Aorta (tissue), 5 donors: Measurements from ENCODE around the gene BMP6. TPM values are rescaled to one million over a fixed set of nuclear protein-coding genes. Genes with fewer than 3 reads are reported as not detected.

ENCODE experiments used
- ATAC-seq: fragments of 200-7000 bp; cut with Tn5 transposase; one replicate; pipeline ENCODE4 v1.9.1; 2022; ENCODE audit warnings: moderate library complexity; ENCODE audit not compliant: low FRiP score
- DNase-seq, 2 donors: peaks; one replicate each; pipeline ENCODE4 v3.0.0-alpha.2; 2020
- H3K27ac ChIP-seq, 2 donors: one replicate each; pipeline ENCODE4 v1.5.1; 2013; ENCODE audit warnings: low read length in 2 of 2, mild to moderate bottlenecking in 2 of 2, moderate library complexity in 2 of 2, control low read depth in 1 of 2, inconsistent platforms in 1 of 2, low read depth in 1 of 2
- H3K27me3 ChIP-seq, 2 donors: one replicate each; pipeline ENCODE4 v1.6.1; 2013; ENCODE audit warnings: control low read depth in 1 of 2, low read length in 1 of 2, mild to moderate bottlenecking in 1 of 2, moderate library complexity in 1 of 2; ENCODE audit not compliant: insufficient read depth in 2 of 2, control insufficient read depth in 1 of 2
- H3K36me3 ChIP-seq, 2 donors: one replicate each; pipeline ENCODE4 v1.6.1; 2013; ENCODE audit warnings: control low read depth in 1 of 2, low read length in 1 of 2, mild to moderate bottlenecking in 1 of 2; ENCODE audit not compliant: insufficient read depth in 2 of 2, control insufficient read depth in 1 of 2
- H3K4me1 ChIP-seq, 2 donors: one replicate each; pipeline ENCODE4 v1.6.1; 2013; ENCODE audit warnings: low read length in 2 of 2, control low read depth in 1 of 2, mild to moderate bottlenecking in 1 of 2, moderate library complexity in 1 of 2; ENCODE audit not compliant: insufficient read depth in 2 of 2, control insufficient read depth in 1 of 2
- H3K4me3 ChIP-seq, 2 donors: one replicate each; pipeline ENCODE4 v1.5.1; 2013; ENCODE audit warnings: low read length in 2 of 2, control low read depth in 1 of 2, mild to moderate bottlenecking in 1 of 2
- H3K9me3 ChIP-seq: one replicate; pipeline ENCODE4 v1.6.1; 2013; ENCODE audit warnings: mild to moderate bottlenecking, low read length; ENCODE audit not compliant: control insufficient read depth
- WGBS, 2 donors: extraction: QIAGEN DNeasy Blood & Tissue Kit; methylation state at CpG; one replicate each; pipeline ENCODE4 v1.1.7; 2013; 5-methylcytosine and 5-hydroxymethylcytosine counted together
- intact Hi-C, 2 donors: fragments of 100-400 bp; cut with DNase I; formaldehyde crosslinking; loops; one replicate each; pipeline versions ENCODE4 v1.14.2 to v1.15.0; 2022
- polyA plus RNA-seq, 2 donors: library from polyadenylated mRNA; stranded (reverse); fragments of 200-250 nt; gene quantifications; one replicate each; pipeline ENCODE4 v1.2.3, GENCODE V29; 2013
- total RNA-seq, 2 donors: library from RNA; stranded (reverse); fragmentation: NEBNext Ultra II Directional; extraction: Animal tissue kit (Norgen Biotek cat#: 25700); gene quantifications; one replicate each; pipeline ENCODE4 v1.2.1, GENCODE V29; 2021
- donor health status: healthy with polysubstance abuse.
- donor health status: Bipolar disorder and iron deficiency.
- donor health status: DM: no; HTN: no; CAD: no.
- donor health status: DM: no; HTN: no; CAD: no.
- donor health status: DM: yes; HTN: yes; CAD: no.

BMP6 gene
- total and polyA plus RNA-seq, 4 donors, result 1.2 to 5.2 (median 4.0) TPM

GRCh38 chr6:7784706-7785105 is 58.8 kb downstream of the BMP6 start:
- intact Hi-C loops, result no loop called here
- Histone ChIP-seq H3K27me3 (peaks cover 0 to under 1% of the 10 kb centered on the region in 2 donors), H3K4me3 (no peak overlapping the region), H3K36me3 (no peaks in the 10 kb centered on the region), H3K4me1 (peaks cover 0 to 4% of the 10 kb centered on the region in 2 donors), H3K9me3 (no peaks in the 10 kb centered on the region), H3K27ac (no peak overlapping the region)
- DNase-seq (no peak), ATAC-seq (no peak)
- 76 to 79% methylated on average over 2 of the region's 2 CpGs for WGBS, 2 donors

- no peak overlapping the region for H3K4me3 ChIP-seq
- H3K36me3 ChIP-seq, result no peaks in the 10 kb centered on the region
- no peak overlapping the region for H3K27ac ChIP-seq
- no peaks in the 10 kb centered on the region for H3K9me3 ChIP-seq
- H3K4me1 ChIP-seq, result peaks cover 0 to 4% of the 10 kb centered on the region in 2 donors
- ATAC-seq (no peak), DNase-seq (no peak)
- intact Hi-C loops, result no loop called here
- no peaks in the 10 kb centered on the region for H3K27me3 ChIP-seq
- 41 to 48% methylated on average over 7 of the region's 7 CpGs for WGBS, 2 donors
Measured at GRCh38 chr6:7785243-7786035, 59.5 kb downstream of the BMP6 start.

- WGBS, 2 donors, result 55 to 60% methylated on average over 3 of the region's 3 CpGs
- H3K36me3 ChIP-seq, result no peaks in the 10 kb centered on the region
- H3K4me3 ChIP-seq, result no peak overlapping the region
- no peak for DNase-seq
- ATAC-seq, result no peak
- intact Hi-C loops, result no loop called here
- no peaks in the 10 kb centered on the region for H3K27me3 ChIP-seq
- peaks cover 0 to 4% of the 10 kb centered on the region in 2 donors for H3K4me1 ChIP-seq
- no peaks in the 10 kb centered on the region for H3K9me3 ChIP-seq
- H3K27ac ChIP-seq, result no peak overlapping the region
Measured at GRCh38 chr6:7786214-7786661, 60.3 kb downstream of the BMP6 start.

- no peak overlapping the region for H3K4me3 ChIP-seq
Measured at GRCh38 chr6:7787137-7787608, 61.3 kb downstream of the BMP6 start.

GRCh38 chr6:7787731-7788130 is 61.8 kb downstream of the BMP6 start:
- H3K36me3 ChIP-seq, result no peaks in the 10 kb centered on the region

More at GRCh38 chr6:7787137-7787608, 61.3 kb downstream of the BMP6 start:
- intact Hi-C loops, result no loop called here
- 17 to 23% methylated on average over 5 of the region's 5 CpGs for WGBS, 2 donors
- no peaks in the 10 kb centered on the region for H3K36me3 ChIP-seq
- H3K27me3 ChIP-seq, result no peaks in the 10 kb centered on the region
- H3K9me3 ChIP-seq, result no peaks in the 10 kb centered on the region
- peaks cover 0 to 4% of the 10 kb centered on the region in 2 donors for H3K4me1 ChIP-seq
- no peak overlapping the region for H3K27ac ChIP-seq
- ATAC-seq (peak; percentile 71), DNase-seq (no peak)

GRCh38 chr6:7794509-7794908 is 68.6 kb downstream of the BMP6 start:
- intact Hi-C loops, result no loop called here
- WGBS, 2 donors, result 66 to 96% methylated on average over 2 of the region's 2 CpGs

More at GRCh38 chr6:7787731-7788130, 61.8 kb downstream of the BMP6 start:
- ATAC-seq, result no peak
- intact Hi-C loops, result no loop called here
- Histone ChIP-seq H3K27me3 (no peaks in the 10 kb centered on the region), H3K4me1 (peaks cover 0 to 4% of the 10 kb centered on the region in 2 donors), H3K27ac (no peak overlapping the region), H3K4me3 (no peak overlapping the region), H3K9me3 (no peaks in the 10 kb centered on the region)
- 82 to 89% methylated on average over 2 of the region's 2 CpGs for WGBS, 2 donors
- DNase-seq, result no peak

GRCh38 chr6:7797386-7797785 is 71.5 kb downstream of the BMP6 start:
- no peaks in the 10 kb centered on the region for H3K4me1 ChIP-seq
- no peak overlapping the region for H3K4me3 ChIP-seq
- WGBS, 2 donors, result 61 to 75% methylated on average over 2 of the region's 2 CpGs
- DNase-seq (no peak), ATAC-seq (no peak)
- H3K9me3 ChIP-seq, result no peaks in the 10 kb centered on the region
- H3K27me3 ChIP-seq, result peaks cover 0 to 3% of the 10 kb centered on the region in 2 donors
- H3K27ac ChIP-seq, result no peak overlapping the region
- intact Hi-C loops, result no loop called here
- no peaks in the 10 kb centered on the region for H3K36me3 ChIP-seq

More at GRCh38 chr6:7794509-7794908, 68.6 kb downstream of the BMP6 start:
- no peak overlapping the region for H3K4me3 ChIP-seq
- DNase-seq (no peak), ATAC-seq (no peak)
- no peaks in the 10 kb centered on the region for H3K4me1 ChIP-seq
- no peaks in the 10 kb centered on the region for H3K27me3 ChIP-seq
- H3K9me3 ChIP-seq, result no peaks in the 10 kb centered on the region
- H3K36me3 ChIP-seq, result no peaks in the 10 kb centered on the region
- no peak overlapping the region for H3K27ac ChIP-seq

- Histone ChIP-seq H3K9me3 (no peaks in the 10 kb centered on the region), H3K27me3 (peaks cover 0 to 3% of the 10 kb centered on the region in 2 donors), H3K27ac (no peak overlapping the region), H3K4me3 (no peak overlapping the region), H3K4me1 (no peaks in the 10 kb centered on the region), H3K36me3 (no peaks in the 10 kb centered on the region)
- ATAC-seq, result no peak
- intact Hi-C loops, result no loop called here
- 81 to 83% methylated on average over 6 of the region's 6 CpGs for WGBS, 2 donors
- no peak for DNase-seq
Measured at GRCh38 chr6:7798751-7799150, 72.9 kb downstream of the BMP6 start.

GRCh38 chr6:7802662-7803061 is 76.8 kb downstream of the BMP6 start:
- ATAC-seq (no peak), DNase-seq (no peak)
- Histone ChIP-seq H3K4me1 (no peaks in the 10 kb centered on the region), H3K4me3 (no peak overlapping the region), H3K27me3 (peaks cover 0 to 3% of the 10 kb centered on the region in 2 donors), H3K36me3 (no peaks in the 10 kb centered on the region), H3K27ac (no peak overlapping the region), H3K9me3 (no peaks in the 10 kb centered on the region)
- intact Hi-C loops, result no loop called here
- 87 to 94% methylated on average over 3 of the region's 3 CpGs for WGBS, 2 donors
